CD14-positive monocyte (primary cell): Measurements from ENCODE around the gene CHST14. TPM values are rescaled to one million over a fixed set of nuclear protein-coding genes. Genes with fewer than 3 reads are reported as not detected.

Experiments
- DNase-seq, 3 donors: peaks; one replicate each; pipeline ENCODE4 v3.0.0-alpha.2; 2011 to 2022
- H2AFZ ChIP-seq: 2 replicates; pipeline ENCODE4 v1.6.0; 2012; ENCODE audit warnings: mild to moderate bottlenecking, low read depth, low read length, inconsistent platforms; ENCODE audit not compliant: insufficient read depth, poor library complexity, severe bottlenecking
- H3K27ac ChIP-seq, 2 donors: 1 replicate in 1 of 2; 2 replicates in 1 of 2; pipeline ENCODE4 v1.5.1; 2012 to 2013; ENCODE audit warnings: low read length in 2 of 2, control low read depth in 1 of 2, inconsistent platforms in 1 of 2, low read depth in 1 of 2, mild to moderate bottlenecking in 1 of 2
- H3K27me3 ChIP-seq, 2 donors: one replicate each; pipeline versions ENCODE4 v1.6.0 to v1.6.1; 2011 to 2013; ENCODE audit warnings: low read length in 2 of 2; ENCODE audit not compliant: control insufficient read depth in 2 of 2, insufficient read depth in 2 of 2
- H3K36me3 ChIP-seq, 2 donors: replicated peaks in 1 of 2; 1 replicate in 1 of 2; 2 replicates in 1 of 2; pipeline versions ENCODE4 v1.5.1 to v1.6.1; 2012 to 2013; ENCODE audit warnings: low read length in 2 of 2, control low read depth in 1 of 2, inconsistent platforms in 1 of 2, mild to moderate bottlenecking in 1 of 2; ENCODE audit not compliant: insufficient read depth in 2 of 2, control insufficient read depth in 1 of 2
- H3K4me1 ChIP-seq, 2 donors: 1 replicate in 1 of 2; 2 replicates in 1 of 2; pipeline versions ENCODE4 v1.5.1 to v1.6.1; 2012 to 2013; ENCODE audit warnings: low read length in 2 of 2, control low read depth in 1 of 2, inconsistent platforms in 1 of 2, mild to moderate bottlenecking in 1 of 2, moderate library complexity in 1 of 2; ENCODE audit not compliant: insufficient read depth in 2 of 2, control insufficient read depth in 1 of 2
- H3K4me2 ChIP-seq: replicated peaks from 2 replicates; pipeline ENCODE3; 2012; ENCODE audit warnings: low read length, moderate library complexity, mild to moderate bottlenecking; ENCODE audit not compliant: poor library complexity, severe bottlenecking; ENCODE audit errors: extremely low read depth
- H3K4me3 ChIP-seq, 3 experiments: fragments of 200-600 bp in 1 of 3; sonication (generic) in 1 of 3; replicated peaks in 1 of 3; 1 replicate in 2 of 3; 2 replicates in 1 of 3; pipeline ENCODE4 v1.5.1; 2011 to 2013; ENCODE audit warnings: low read length in 3 of 3, mild to moderate bottlenecking in 3 of 3, control low read depth in 2 of 3, low read depth in 2 of 3, inconsistent platforms in 1 of 3, moderate library complexity in 1 of 3
- H3K79me2 ChIP-seq: 2 replicates; pipeline ENCODE4 v1.6.0; 2012; ENCODE audit warnings: mild to moderate bottlenecking, control low read depth, inconsistent platforms, low read length, moderate library complexity; ENCODE audit not compliant: insufficient read depth
- H3K9ac ChIP-seq: 2 replicates; pipeline ENCODE4 v1.6.0; 2017; ENCODE audit warnings: low read length, mild to moderate bottlenecking; ENCODE audit not compliant: insufficient read depth, poor library complexity, severe bottlenecking
- H3K9me3 ChIP-seq, 2 donors: replicated peaks in 1 of 2; 1 replicate in 1 of 2; 2 replicates in 1 of 2; pipeline versions ENCODE4 v1.5.1 to v1.6.1; 2012 to 2013; ENCODE audit warnings: low read length in 2 of 2, control low read depth in 1 of 2; ENCODE audit not compliant: control insufficient read depth in 1 of 2, insufficient read depth in 1 of 2
- H4K20me1 ChIP-seq: 2 replicates; pipeline ENCODE4 v1.6.0; 2012; ENCODE audit warnings: mild to moderate bottlenecking, low read length, control low read depth, moderate library complexity; ENCODE audit not compliant: insufficient read depth
- H3K27ac Mint-ChIP-seq, 7 donors: one replicate each; pipeline ENCODE4 v1.8.0; 2020; ENCODE audit warnings: mild to moderate bottlenecking in 7 of 7, mixed read lengths in 7 of 7, moderate library complexity in 6 of 7, inconsistent platforms in 2 of 7
- H3K27me3 Mint-ChIP-seq, 3 donors: one replicate each; pipeline ENCODE4 v1.8.0; 2021 to 2022; ENCODE audit warnings: low read depth in 3 of 3, mild to moderate bottlenecking in 3 of 3, mixed read lengths in 3 of 3, moderate library complexity in 3 of 3, inconsistent platforms in 1 of 3
- H3K36me3 Mint-ChIP-seq, 2 donors: one replicate each; pipeline ENCODE4 v1.8.0; 2020; ENCODE audit warnings: mixed read lengths in 2 of 2, inconsistent platforms in 1 of 2, mild to moderate bottlenecking in 1 of 2
- H3K4me1 Mint-ChIP-seq: one replicate; pipeline ENCODE4 v1.8.0; 2020; ENCODE audit warnings: mild to moderate bottlenecking, mixed read lengths
- H3K4me3 Mint-ChIP-seq, 2 donors: one replicate each; pipeline ENCODE4 v1.8.0; 2020; ENCODE audit warnings: mild to moderate bottlenecking in 2 of 2, mixed read lengths in 2 of 2, moderate library complexity in 1 of 2
- H3K9me3 Mint-ChIP-seq, 7 donors: one replicate each; pipeline ENCODE4 v1.8.0; 2020 to 2022; ENCODE audit warnings: mixed read lengths in 7 of 7, mild to moderate bottlenecking in 6 of 7, moderate library complexity in 6 of 7, inconsistent platforms in 2 of 7
- CTCF ChIP-seq: fragments of 200-600 bp; IDR thresholded peaks from one replicate; pipeline ENCODE4 v1.8.0; 2022; ENCODE audit warnings: antibody characterized with exemption, mild to moderate bottlenecking
- WGBS: methylation state at CpG from one replicate; pipeline ENCODE4 v1.1.5; 2013; ENCODE audit warnings: missing lambda C conversion rate; ENCODE audit not compliant: insufficient coverage; 5-methylcytosine and 5-hydroxymethylcytosine counted together
- intact Hi-C, 2 donors: fragments of 100-400 bp; cut with micrococcal nuclease; formaldehyde crosslinking; loops; one replicate each; pipeline versions ENCODE4 v1.15.0 to v1.15.1; 2023
- polyA plus RNA-seq, 3 donors: library from polyadenylated mRNA; depleted of rRNA in 1 of 3; unstranded in 2 of 3; stranded (reverse) in 1 of 3; fragments of 300-500 nt in 2 of 3; fragments of >200 nt in 1 of 3; fragmentation: Illumina TruSeq in 2 of 3; gene quantifications; 1 replicate in 2 of 3; 2 replicates in 1 of 3; pipeline ENCODE4 v1.2.3, GENCODE V29; 2012 to 2021

CHST14 gene
- polyA plus RNA-seq, 3 donors = 0.85 to 5.2 (median 1.2) TPM

- H3K4me3 ChIP-seq = no peak overlapping the region
- H3K27ac Mint-ChIP-seq = peak overlapping the region in 2 of 7 donors; percentile 60 to 83
- intact Hi-C loops = no loop called here
- H3K27me3 ChIP-seq = no peaks in the 10 kb centered on the region
- no peak for DNase-seq
- peaks cover 0 to 4% (median 3%) of the 10 kb centered on the region in 3 donors for H3K27me3 Mint-ChIP-seq
- H3K9ac ChIP-seq = no peak overlapping the region
- H2AFZ ChIP-seq = no peak overlapping the region
- H3K36me3 ChIP-seq = peaks cover 26 to 39% of the 10 kb centered on the region in 2 donors
- H3K9me3 ChIP-seq = no peaks in the 10 kb centered on the region
- no peak for TF ChIP-seq CTCF
- peaks cover 12 to 31% of the 10 kb centered on the region in 2 donors for H3K4me1 ChIP-seq
- no peaks in the 10 kb centered on the region for H4K20me1 ChIP-seq
- no peak overlapping the region for H3K4me3 Mint-ChIP-seq
- peaks cover 32 to 51% of the 10 kb centered on the region in 2 donors for H3K36me3 Mint-ChIP-seq
- H3K9me3 Mint-ChIP-seq = peaks cover 0 to 2% (median 0%) of the 10 kb centered on the region in 7 donors
- H3K4me1 Mint-ChIP-seq = peaks cover 20% of the 10 kb centered on the region
- H3K79me2 ChIP-seq = peaks cover 6% of the 10 kb centered on the region
- H3K27ac ChIP-seq = no peak overlapping the region
- no peak overlapping the region for H3K4me2 ChIP-seq
Observed at GRCh38 chr15:40467261-40467615, 3.5 kb upstream of the CHST14 start.

- Histone ChIP-seq H4K20me1 (no peaks in the 10 kb centered on the region), H3K4me1 (peaks cover 13 to 34% of the 10 kb centered on the region in 2 donors), H3K36me3 (peaks cover 17 to 27% of the 10 kb centered on the region in 2 donors), H3K27me3 (no peaks in the 10 kb centered on the region), H2AFZ (no peak overlapping the region), H3K9me3 (no peaks in the 10 kb centered on the region), H3K27ac (peak overlapping the region in 1 of 2 donors; percentile 84), H3K4me2 (no peak overlapping the region), H3K4me3 (no peak overlapping the region), H3K79me2 (peaks cover 10% of the 10 kb centered on the region), H3K9ac (no peak overlapping the region)
- Mint-ChIP-seq H3K9me3 (peaks cover 0 to 2% (median 0%) of the 10 kb centered on the region in 7 donors), H3K4me1 (peaks cover 27% of the 10 kb centered on the region), H3K36me3 (peaks cover 23 to 36% of the 10 kb centered on the region in 2 donors), H3K27ac (peak overlapping the region in 3 of 7 donors; percentile 3 to 62 (median 27)), H3K27me3 (peaks cover 0 to 4% (median 4%) of the 10 kb centered on the region in 3 donors), H3K4me3 (no peak overlapping the region)
- intact Hi-C loops = no loop called here
- DNase-seq = no peak
- TF ChIP-seq CTCF = no peak
- WGBS = 100% methylated on average over 1 of the region's 4 CpGs
Observed at GRCh38 chr15:40468898-40469331, 1.9 kb upstream of the CHST14 start.
